Measurements from ENCODE around the gene ARVCF. TPM values are rescaled to one million over a fixed set of nuclear protein-coding genes. Genes with fewer than 3 reads are reported as not detected.

Gene ARVCF
- total and polyA plus RNA-seq, 2 of the 8 experiments (the other 6 are each of a cell fraction or from before 2014, with no cell fraction given): 31.0 to 43.2 TPM

DNA sequence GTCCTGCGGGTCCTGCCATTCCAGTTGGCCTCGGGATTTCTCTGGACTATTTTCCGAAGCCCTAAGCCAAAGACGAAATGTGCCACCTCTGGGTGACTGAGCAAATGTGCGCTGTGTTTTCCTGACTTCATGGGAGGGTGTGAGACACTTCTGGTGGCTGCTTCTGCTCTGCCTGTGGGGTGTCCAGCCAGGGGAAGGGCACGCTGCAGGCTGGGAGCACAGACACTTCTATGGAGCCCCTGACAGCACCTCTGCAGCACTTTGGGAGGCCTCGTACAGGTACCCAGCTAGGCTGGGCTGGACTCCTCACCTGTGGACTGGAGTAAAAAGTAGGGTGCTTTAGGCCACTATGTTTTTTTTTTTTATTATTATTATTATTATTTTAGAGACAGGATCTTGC lies 22.0 kb upstream of the ARVCF start (continued):
- TF ChIP-seq, protein P1, sequence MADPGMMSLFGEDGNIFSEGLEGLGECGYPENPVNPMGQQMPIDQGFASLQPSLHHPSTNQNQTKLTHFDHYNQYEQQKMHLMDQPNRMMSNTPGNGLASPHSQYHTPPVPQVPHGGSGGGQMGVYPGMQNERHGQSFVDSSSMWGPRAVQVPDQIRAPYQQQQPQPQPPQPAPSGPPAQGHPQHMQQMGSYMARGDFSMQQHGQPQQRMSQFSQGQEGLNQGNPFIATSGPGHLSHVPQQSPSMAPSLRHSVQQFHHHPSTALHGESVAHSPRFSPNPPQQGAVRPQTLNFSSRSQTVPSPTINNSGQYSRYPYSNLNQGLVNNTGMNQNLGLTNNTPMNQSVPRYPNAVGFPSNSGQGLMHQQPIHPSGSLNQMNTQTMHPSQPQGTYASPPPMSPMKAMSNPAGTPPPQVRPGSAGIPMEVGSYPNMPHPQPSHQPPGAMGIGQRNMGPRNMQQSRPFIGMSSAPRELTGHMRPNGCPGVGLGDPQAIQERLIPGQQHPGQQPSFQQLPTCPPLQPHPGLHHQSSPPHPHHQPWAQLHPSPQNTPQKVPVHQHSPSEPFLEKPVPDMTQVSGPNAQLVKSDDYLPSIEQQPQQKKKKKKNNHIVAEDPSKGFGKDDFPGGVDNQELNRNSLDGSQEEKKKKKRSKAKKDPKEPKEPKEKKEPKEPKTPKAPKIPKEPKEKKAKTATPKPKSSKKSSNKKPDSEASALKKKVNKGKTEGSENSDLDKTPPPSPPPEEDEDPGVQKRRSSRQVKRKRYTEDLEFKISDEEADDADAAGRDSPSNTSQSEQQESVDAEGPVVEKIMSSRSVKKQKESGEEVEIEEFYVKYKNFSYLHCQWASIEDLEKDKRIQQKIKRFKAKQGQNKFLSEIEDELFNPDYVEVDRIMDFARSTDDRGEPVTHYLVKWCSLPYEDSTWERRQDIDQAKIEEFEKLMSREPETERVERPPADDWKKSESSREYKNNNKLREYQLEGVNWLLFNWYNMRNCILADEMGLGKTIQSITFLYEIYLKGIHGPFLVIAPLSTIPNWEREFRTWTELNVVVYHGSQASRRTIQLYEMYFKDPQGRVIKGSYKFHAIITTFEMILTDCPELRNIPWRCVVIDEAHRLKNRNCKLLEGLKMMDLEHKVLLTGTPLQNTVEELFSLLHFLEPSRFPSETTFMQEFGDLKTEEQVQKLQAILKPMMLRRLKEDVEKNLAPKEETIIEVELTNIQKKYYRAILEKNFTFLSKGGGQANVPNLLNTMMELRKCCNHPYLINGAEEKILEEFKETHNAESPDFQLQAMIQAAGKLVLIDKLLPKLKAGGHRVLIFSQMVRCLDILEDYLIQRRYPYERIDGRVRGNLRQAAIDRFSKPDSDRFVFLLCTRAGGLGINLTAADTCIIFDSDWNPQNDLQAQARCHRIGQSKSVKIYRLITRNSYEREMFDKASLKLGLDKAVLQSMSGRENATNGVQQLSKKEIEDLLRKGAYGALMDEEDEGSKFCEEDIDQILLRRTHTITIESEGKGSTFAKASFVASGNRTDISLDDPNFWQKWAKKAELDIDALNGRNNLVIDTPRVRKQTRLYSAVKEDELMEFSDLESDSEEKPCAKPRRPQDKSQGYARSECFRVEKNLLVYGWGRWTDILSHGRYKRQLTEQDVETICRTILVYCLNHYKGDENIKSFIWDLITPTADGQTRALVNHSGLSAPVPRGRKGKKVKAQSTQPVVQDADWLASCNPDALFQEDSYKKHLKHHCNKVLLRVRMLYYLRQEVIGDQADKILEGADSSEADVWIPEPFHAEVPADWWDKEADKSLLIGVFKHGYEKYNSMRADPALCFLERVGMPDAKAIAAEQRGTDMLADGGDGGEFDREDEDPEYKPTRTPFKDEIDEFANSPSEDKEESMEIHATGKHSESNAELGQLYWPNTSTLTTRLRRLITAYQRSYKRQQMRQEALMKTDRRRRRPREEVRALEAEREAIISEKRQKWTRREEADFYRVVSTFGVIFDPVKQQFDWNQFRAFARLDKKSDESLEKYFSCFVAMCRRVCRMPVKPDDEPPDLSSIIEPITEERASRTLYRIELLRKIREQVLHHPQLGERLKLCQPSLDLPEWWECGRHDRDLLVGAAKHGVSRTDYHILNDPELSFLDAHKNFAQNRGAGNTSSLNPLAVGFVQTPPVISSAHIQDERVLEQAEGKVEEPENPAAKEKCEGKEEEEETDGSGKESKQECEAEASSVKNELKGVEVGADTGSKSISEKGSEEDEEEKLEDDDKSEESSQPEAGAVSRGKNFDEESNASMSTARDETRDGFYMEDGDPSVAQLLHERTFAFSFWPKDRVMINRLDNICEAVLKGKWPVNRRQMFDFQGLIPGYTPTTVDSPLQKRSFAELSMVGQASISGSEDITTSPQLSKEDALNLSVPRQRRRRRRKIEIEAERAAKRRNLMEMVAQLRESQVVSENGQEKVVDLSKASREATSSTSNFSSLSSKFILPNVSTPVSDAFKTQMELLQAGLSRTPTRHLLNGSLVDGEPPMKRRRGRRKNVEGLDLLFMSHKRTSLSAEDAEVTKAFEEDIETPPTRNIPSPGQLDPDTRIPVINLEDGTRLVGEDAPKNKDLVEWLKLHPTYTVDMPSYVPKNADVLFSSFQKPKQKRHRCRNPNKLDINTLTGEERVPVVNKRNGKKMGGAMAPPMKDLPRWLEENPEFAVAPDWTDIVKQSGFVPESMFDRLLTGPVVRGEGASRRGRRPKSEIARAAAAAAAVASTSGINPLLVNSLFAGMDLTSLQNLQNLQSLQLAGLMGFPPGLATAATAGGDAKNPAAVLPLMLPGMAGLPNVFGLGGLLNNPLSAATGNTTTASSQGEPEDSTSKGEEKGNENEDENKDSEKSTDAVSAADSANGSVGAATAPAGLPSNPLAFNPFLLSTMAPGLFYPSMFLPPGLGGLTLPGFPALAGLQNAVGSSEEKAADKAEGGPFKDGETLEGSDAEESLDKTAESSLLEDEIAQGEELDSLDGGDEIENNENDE (IDR thresholded peaks at IDR 0.05; ENCODE audit: insufficient replicate concordance, low read length): no peak
- TF ChIP-seq RBBP5 (IDR thresholded peaks at IDR 0.05; ENCODE audit: borderline replicate concordance, low read depth, low read length) (no peak), CHD2 (IDR thresholded peaks at IDR 0.05; ENCODE audit: low read length) (no peak), HDAC6 (IDR thresholded peaks at IDR 0.05; ENCODE audit: low read depth, low read length) (no peak), CEBPB (IDR thresholded peaks at IDR 0.05; ENCODE audit: low read depth, low read length) (no peak), KDM1A (IDR thresholded peaks at IDR 0.05; ENCODE audit: borderline replicate concordance, low read length) (no peak), CREB1 (IDR thresholded peaks at IDR 0.05) (no peak), TCF12 (IDR thresholded peaks at IDR 0.05; ENCODE audit: low read depth, low read length) (no peak), TBP (IDR thresholded peaks at IDR 0.05; ENCODE audit: low read depth, low read length) (no peak), BACH1 (IDR thresholded peaks at IDR 0.05; ENCODE audit: low read length) (no peak), SIX5 (IDR thresholded peaks at IDR 0.05; ENCODE audit: low read depth, low read length) (no peak)
- TF ChIP-seq, protein P2, sequence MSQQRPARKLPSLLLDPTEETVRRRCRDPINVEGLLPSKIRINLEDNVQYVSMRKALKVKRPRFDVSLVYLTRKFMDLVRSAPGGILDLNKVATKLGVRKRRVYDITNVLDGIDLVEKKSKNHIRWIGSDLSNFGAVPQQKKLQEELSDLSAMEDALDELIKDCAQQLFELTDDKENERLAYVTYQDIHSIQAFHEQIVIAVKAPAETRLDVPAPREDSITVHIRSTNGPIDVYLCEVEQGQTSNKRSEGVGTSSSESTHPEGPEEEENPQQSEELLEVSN (IDR thresholded peaks at IDR 0.05): no peak
- TF ChIP-seq, protein P3, sequence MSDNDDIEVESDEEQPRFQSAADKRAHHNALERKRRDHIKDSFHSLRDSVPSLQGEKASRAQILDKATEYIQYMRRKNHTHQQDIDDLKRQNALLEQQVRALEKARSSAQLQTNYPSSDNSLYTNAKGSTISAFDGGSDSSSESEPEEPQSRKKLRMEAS (IDR thresholded peaks at IDR 0.05): no peak
